GM19238 (cell line): Measurements from ENCODE around the gene PHYHIPL.

Source experiments
- DNase-seq: peaks from one replicate; pipeline ENCODE4 v3.0.0; 2011; ENCODE audit warnings: low spot score; ENCODE audit not compliant: insufficient read length

Gene PHYHIPL

GRCh38 chr10:59255463-59255862, 79.0 kb downstream of the PHYHIPL start:
- no peak for DNase-seq

- no peak for DNase-seq
Observed at GRCh38 chr10:59257224-59257623, 80.8 kb downstream of the PHYHIPL start.

GRCh38 chr10:59258890-59259289, 82.4 kb downstream of the PHYHIPL start:
- no peak for DNase-seq

DNA sequence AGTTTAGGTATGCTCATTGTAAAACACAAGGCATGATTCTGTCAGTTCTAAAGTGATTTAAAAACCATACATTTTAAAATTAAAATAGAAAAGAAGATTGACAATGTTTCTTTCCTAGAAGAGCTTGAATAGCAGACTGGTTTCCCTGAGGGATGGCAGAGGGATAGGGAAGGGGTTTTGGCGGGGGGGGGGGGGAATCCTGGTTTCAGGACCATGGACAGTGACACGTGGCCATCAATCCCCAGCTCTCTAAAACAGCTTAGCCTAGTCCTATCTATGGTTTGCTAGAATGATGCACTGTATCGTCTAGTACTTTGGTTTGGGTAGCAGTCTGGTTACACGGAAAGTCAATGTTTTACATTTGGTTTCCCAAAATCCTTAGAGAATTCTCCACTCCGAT, 88.7 kb downstream of the PHYHIPL start:
- no peak for DNase-seq

GRCh38 chr10:59266321-59266720, 89.9 kb downstream of the PHYHIPL start:
- no peak for DNase-seq

GRCh38 chr10:59268460-59268859, 92.0 kb downstream of the PHYHIPL start:
- no peak for DNase-seq

DNA sequence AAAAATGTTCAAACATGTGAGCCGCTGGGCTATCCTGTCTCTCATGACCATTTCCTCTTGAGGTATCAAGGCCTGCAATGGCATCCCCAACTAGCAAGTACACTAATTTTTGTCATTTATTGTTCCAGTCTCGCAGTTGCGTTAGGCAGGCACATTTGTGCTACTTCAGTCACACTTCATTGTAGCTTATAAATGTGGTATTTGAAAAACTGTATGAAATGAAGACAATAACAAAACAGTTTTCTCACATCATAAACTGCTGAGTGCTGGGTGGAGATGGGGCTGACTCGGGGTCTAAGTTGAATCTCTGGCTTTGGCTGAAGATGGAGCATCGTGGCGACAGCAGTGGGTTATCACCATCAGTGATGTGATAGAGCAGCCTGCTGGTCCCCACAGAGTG, 93.2 kb downstream of the PHYHIPL start:
- DNase-seq, result no peak

DNA sequence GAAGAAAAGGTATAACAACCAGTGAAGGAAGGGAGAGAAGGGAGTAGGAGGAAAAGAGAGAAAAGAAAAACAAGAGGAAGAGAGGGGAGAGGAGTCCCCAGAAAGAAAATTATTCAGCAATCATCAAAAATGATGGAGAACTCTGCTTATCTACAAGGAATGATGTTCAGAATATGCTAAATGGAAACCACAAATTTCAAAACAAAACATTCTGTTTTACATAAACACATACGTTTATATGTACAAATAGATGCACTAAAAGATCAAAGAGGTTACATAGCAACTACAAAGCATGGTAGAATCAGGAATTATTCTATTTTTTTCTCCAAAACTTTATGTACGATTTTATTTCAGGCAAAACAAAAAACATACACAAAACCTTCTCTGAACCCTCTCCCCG, 94.0 kb downstream of the PHYHIPL start:
- no peak for DNase-seq

DNA sequence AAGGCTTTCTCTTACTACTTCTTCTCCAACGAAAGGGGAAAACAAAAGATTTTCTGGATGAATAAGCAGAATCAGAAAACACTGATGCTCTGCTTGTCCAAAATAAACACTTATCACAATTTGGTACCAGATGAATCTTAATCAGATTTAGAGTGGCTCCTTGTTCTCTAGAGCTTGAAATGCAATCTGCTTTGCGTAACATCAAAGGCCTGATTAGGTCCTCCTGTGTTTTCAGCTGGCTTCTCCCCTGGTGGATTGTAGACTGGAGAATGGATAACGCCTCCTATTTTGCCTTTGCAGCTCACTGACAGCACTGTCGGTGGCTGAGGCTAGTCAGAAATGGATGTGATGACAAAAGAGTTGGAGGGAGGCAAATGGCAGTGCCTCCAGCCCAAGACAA, 94.7 kb downstream of the PHYHIPL start:
- no peak for DNase-seq

DNA sequence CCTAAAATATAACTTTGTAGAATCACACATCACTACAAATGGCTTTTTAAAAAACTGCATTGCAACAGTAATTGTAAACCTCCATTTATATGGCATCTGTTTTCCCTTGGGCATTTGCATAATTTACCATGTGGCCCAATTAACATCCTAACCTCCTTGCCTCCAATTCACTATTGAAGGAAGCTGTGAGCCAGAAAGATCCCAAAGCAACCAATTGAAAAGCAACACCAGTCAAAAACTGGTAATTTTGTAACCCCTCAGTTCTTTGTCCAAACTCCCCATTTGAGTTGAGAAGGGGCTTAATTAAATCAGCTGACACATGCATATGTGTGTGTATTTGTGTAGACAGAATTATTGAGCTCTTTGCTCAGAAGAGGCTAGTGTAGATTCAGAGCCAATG, 95.6 kb downstream of the PHYHIPL start:
- DNase-seq, result no peak

- no peak for DNase-seq
Observed at GRCh38 chr10:59273445-59273844, 97.0 kb downstream of the PHYHIPL start.

- no peak for DNase-seq
Observed at GRCh38 chr10:59276133-59276532, 99.7 kb downstream of the PHYHIPL start.

GRCh38 chr10:59276919-59277318, 100.5 kb downstream of the PHYHIPL start:
- no peak for DNase-seq

DNA sequence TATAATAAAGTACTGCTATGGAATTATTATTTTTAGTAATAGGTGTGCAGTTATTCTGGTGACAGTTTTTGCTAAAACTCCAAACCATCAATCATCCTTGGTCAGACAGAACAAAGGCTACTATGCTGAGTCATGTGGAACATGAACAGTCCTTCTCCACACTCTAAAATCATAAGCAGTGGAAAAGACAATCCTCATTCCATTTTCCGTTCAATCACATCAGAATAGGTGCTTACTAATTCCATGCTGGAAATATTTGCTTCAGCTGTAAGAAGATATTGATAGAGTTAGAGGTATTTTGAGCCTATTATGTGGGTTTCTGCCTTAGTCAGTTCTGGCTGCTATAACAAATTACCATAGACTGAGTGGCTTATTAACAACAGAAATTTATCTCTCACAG, 103.0 kb downstream of the PHYHIPL start:
- no peak for DNase-seq

- DNase-seq, result no peak
Observed at GRCh38 chr10:59279991-59280505, 103.6 kb downstream of the PHYHIPL start.

- no peak for DNase-seq
Observed at GRCh38 chr10:59281861-59282260, 105.4 kb downstream of the PHYHIPL start.

GRCh38 chr10:59283456-59284091, 107.1 kb downstream of the PHYHIPL start:
- no peak for DNase-seq

- no peak for DNase-seq
Observed at GRCh38 chr10:59284118-59284975, 107.9 kb downstream of the PHYHIPL start.

GRCh38 chr10:59285073-59285472, 108.6 kb downstream of the PHYHIPL start:
- no peak for DNase-seq

- DNase-seq, result no peak
Observed at GRCh38 chr10:59285848-59286247, 109.4 kb downstream of the PHYHIPL start.

- DNase-seq, result no peak
Observed at GRCh38 chr10:59287587-59288255, 111.3 kb downstream of the PHYHIPL start.

DNA sequence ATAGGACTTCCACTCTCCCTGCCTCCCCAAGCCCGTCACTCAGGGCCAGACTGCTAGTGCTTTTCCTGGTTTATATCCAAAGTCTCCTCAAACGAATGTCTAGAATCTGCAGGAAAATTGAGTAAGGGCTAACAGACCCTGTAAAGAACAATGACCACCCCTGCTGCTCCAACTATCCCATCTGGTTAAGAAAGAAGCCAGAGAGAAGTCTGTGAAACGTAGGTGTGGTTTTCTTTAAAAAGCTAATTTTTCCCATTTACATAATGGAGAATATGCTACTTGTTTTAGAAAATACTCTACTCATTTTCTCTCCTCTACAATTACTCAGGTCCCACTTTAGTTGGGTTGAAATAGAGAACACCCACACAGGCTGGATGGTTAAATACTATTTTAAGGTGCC, 113.4 kb downstream of the PHYHIPL start:
- no peak for DNase-seq
